Measurements from ENCODE around the gene TRPC6.
"Not testable (repeated sequence)": the region's sequence is repeated elsewhere in the genome, so short reads cannot be mapped to it uniquely, and the experiment has no call there.

The TRPC6 gene

GRCh38 chr11:101516546-101516945 is 67.3 kb downstream of the TRPC6 start:
- DNase-seq: no peak

- no peak for DNase-seq
These were observed 72.7 kb downstream of the TRPC6 start for GRCh38 chr11:101511065-101511464.

- no peak for DNase-seq
These were observed 73.2 kb downstream of the TRPC6 start for GRCh38 chr11:101510591-101510990.

- DNase-seq: no peak
These were observed 73.9 kb downstream of the TRPC6 start for GRCh38 chr11:101509922-101510321.

- no peak for DNase-seq
These were observed 75.4 kb downstream of the TRPC6 start for GRCh38 chr11:101508370-101508769.

GRCh38 chr11:101498891-101499290 is 84.9 kb downstream of the TRPC6 start:
- DNase-seq: no peak

GRCh38 chr11:101497291-101497690 is 86.5 kb downstream of the TRPC6 start:
- DNase-seq: no peak

- DNase-seq: no peak
These were observed 96.0 kb downstream of the TRPC6 start for GRCh38 chr11:101487775-101488174.

- DNase-seq: no peak
These were observed 101.2 kb downstream of the TRPC6 start for GRCh38 chr11:101482556-101483124.

- no peak for DNase-seq
These were observed 105.0 kb downstream of the TRPC6 start for GRCh38 chr11:101478587-101479369.

GRCh38 chr11:101477926-101478325 is 105.9 kb downstream of the TRPC6 start:
- no peak for DNase-seq

GRCh38 chr11:101476191-101476590 is 107.6 kb downstream of the TRPC6 start:
- no peak for DNase-seq

- DNase-seq: no peak
These were observed 108.1 kb downstream of the TRPC6 start for GRCh38 chr11:101475699-101476098.

GRCh38 chr11:101474666-101475065 is 109.1 kb downstream of the TRPC6 start:
- no peak for DNase-seq

- DNase-seq: no peak
These were observed 112.8 kb downstream of the TRPC6 start for GRCh38 chr11:101470881-101471520.

GRCh38 chr11:101470419-101470818 is 113.4 kb downstream of the TRPC6 start:
- no peak for DNase-seq

GRCh38 chr11:101466352-101466751 is 117.5 kb downstream of the TRPC6 start:
- DNase-seq: no peak

- not testable (repeated sequence) for DNase-seq
These were observed 119.4 kb downstream of the TRPC6 start for GRCh38 chr11:101464388-101464787.

- no peak for DNase-seq
These were observed 124.8 kb downstream of the TRPC6 start for GRCh38 chr11:101459020-101459419.

GRCh38 chr11:101458161-101458560 is 125.6 kb downstream of the TRPC6 start:
- DNase-seq: no peak

- DNase-seq: no peak
These were observed 127.0 kb downstream of the TRPC6 start for GRCh38 chr11:101456812-101457211.

GRCh38 chr11:101453682-101454081 is 130.1 kb downstream of the TRPC6 start:
- no peak for DNase-seq

- no peak for DNase-seq
These were observed 134.8 kb downstream of the TRPC6 start for GRCh38 chr11:101448881-101449442.

- no peak for DNase-seq
These were observed 137.1 kb downstream of the TRPC6 start for GRCh38 chr11:101446726-101447125.
